K562 (cell line): ENCODE measurements around the gene TTC8. TPM values are rescaled to one million over a fixed set of nuclear protein-coding genes. Genes with fewer than 3 reads are reported as not detected.

Source experiments
- ATF3 ChIP-seq, 2 experiments: fragments of 450-650 bp in 1 of 2; sonication (generic) in 1 of 2; formaldehyde crosslinking in 1 of 2; IDR thresholded peaks in 1 of 2; conservative IDR thresholded peaks in 1 of 2; 2 replicates each; pipeline versions ENCODE4 v1.6.1 to v1.8.1; 2016 to 2023; ENCODE audit warnings: mild to moderate bottlenecking in 2 of 2, moderate library complexity in 2 of 2, inconsistent platforms in 1 of 2, missing genetic modification reagents in 1 of 2
- ATF6 ChIP-seq: sonication (generic); formaldehyde crosslinking; IDR thresholded peaks from 2 replicates; pipeline ENCODE4 v1.4.0; 2020; ENCODE audit warnings: mild to moderate bottlenecking, missing genetic modification reagents
- C11orf30 ChIP-seq: fragments of 450-650 bp; IDR thresholded peaks from 2 replicates; pipeline ENCODE4 v1.6.1; 2016; ENCODE audit warnings: low read depth, mild to moderate bottlenecking
- CAMTA2 ChIP-seq: fragments of 250-450 bp; sonication (Bioruptor Pico); conservative IDR thresholded peaks from 2 replicates; pipeline ENCODE4 v1.5.1; 2022
- DIDO1 ChIP-seq: fragments of 450-650 bp; IDR thresholded peaks from 2 replicates; pipeline ENCODE4 v1.6.1; 2016; ENCODE audit warnings: low read depth, missing biosample characterization, missing genetic modification characterization
- GABPB2 ChIP-seq: fragments of 250-450 bp; sonication (Bioruptor Pico); conservative IDR thresholded peaks from 2 replicates; pipeline ENCODE4 v1.5.1; 2021; ENCODE audit warnings: mild to moderate bottlenecking
- HMBOX1 ChIP-seq: sonication (generic); IDR thresholded peaks from 2 replicates; pipeline ENCODE4 v1.6.1; 2016
- ILK ChIP-seq: fragments of 450-650 bp; IDR thresholded peaks from 2 replicates; pipeline ENCODE4 v1.6.1; 2016; ENCODE audit warnings: missing genetic modification characterization, low read depth, mild to moderate bottlenecking, missing compliant biosample characterization, moderate library complexity, borderline replicate concordance
- KLF1 ChIP-seq: fragments of 450-650 bp; IDR thresholded peaks from 2 replicates; pipeline ENCODE4 v1.6.1; 2016; ENCODE audit warnings: missing genetic modification characterization, missing compliant biosample characterization
- MLX ChIP-seq, 2 experiments: fragments of 450-650 bp in 1 of 2; sonication (generic) in 1 of 2; formaldehyde crosslinking; conservative IDR thresholded peaks; 2 replicates each; pipeline versions ENCODE4 v1.4.0 to v1.8.1; 2020 to 2022; ENCODE audit warnings: mild to moderate bottlenecking in 1 of 2, missing genetic modification reagents in 1 of 2
- MXI1 ChIP-seq: IDR thresholded peaks from 2 replicates; pipeline ENCODE4 v1.6.1; 2011; ENCODE audit warnings: low read depth, mild to moderate bottlenecking, improper control_type of control experiment, low read length
- NFATC3 ChIP-seq: fragments of 450-650 bp; IDR thresholded peaks from 2 replicates; pipeline ENCODE4 v1.6.1; 2017; ENCODE audit warnings: mild to moderate bottlenecking
- NR4A1 ChIP-seq, 2 experiments: fragments of 250-450 bp in 1 of 2; fragments of 450-650 bp in 1 of 2; sonication (Bioruptor Pico) in 1 of 2; IDR thresholded peaks; 2 replicates each; pipeline versions ENCODE4 v1.4.0 to v1.6.1; 2016 to 2020; ENCODE audit warnings: mild to moderate bottlenecking in 2 of 2, missing compliant biosample characterization in 1 of 2, missing genetic modification characterization in 1 of 2, moderate library complexity in 1 of 2
- RB1 ChIP-seq: fragments of 450-650 bp; IDR thresholded peaks from 2 replicates; pipeline ENCODE4 v1.6.1; 2017; ENCODE audit warnings: low read depth, mild to moderate bottlenecking
- SAFB ChIP-seq: fragments of 200-400 bp; formaldehyde crosslinking; IDR thresholded peaks from 2 replicates; pipeline ENCODE4 v1.6.1; 2017; ENCODE audit warnings: low read depth, low read length, borderline replicate concordance
- SFPQ ChIP-seq: fragments of 200-400 bp; formaldehyde crosslinking; IDR thresholded peaks from 2 replicates; pipeline ENCODE4 v1.6.1; 2017; ENCODE audit warnings: mild to moderate bottlenecking, low read depth, low read length, moderate library complexity
- SMARCA4 ChIP-seq: fragments of 450-650 bp; IDR thresholded peaks from 2 replicates; pipeline ENCODE4 v1.6.1; 2016
- ZNF24 ChIP-seq: fragments of 450-650 bp; IDR thresholded peaks from 2 replicates; pipeline ENCODE4 v1.6.1; 2016
- polyA plus RNA-seq, 8 experiments: library from polyadenylated mRNA; depleted of rRNA in 4 of 8; stranded (reverse) in 5 of 8; unstranded in 3 of 8; fragments of >200 nt; fragmentation: Nextera tagmentation in 2 of 8; fragmentation: Illumina TruSeq in 1 of 8; extraction: Ambion mirVana in 2 of 8; extraction: Trizol in 1 of 8; gene quantifications; 2 replicates each; pipeline versions ENCODE4 v1.2.1 to v1.2.3, GENCODE V29; 2011 to 2014; ENCODE audit warnings: inconsistent platforms in 1 of 8, missing spikeins in 1 of 8
- total RNA-seq, 7 experiments: library from RNA; depleted of rRNA in 6 of 7; stranded (reverse); fragments of >200 nt in 6 of 7; fragmentation: Illumina TruSeq in 2 of 7; extraction: Trizol in 2 of 7; gene quantifications; 2 replicates each; pipeline versions ENCODE4 v1.2.1 to v1.2.3, GENCODE V29; 2011 to 2021; ENCODE audit warnings: low replicate concordance in 1 of 7

The TTC8 gene
- total and polyA plus RNA-seq, 9 of the 15 experiments (the other 6 are each of a cell fraction or from before 2014, with no cell fraction given) = 7.3 to 22.7 (median 9.6) TPM

GRCh38 chr14:88792473-88793258, 31.8 kb upstream of the TTC8 start, which contains the start of gene EML5 (continued):
- TF ChIP-seq GABPB2 (CRISPR knock-in tag) (no peak), CAMTA2 (CRISPR knock-in tag) (no peak), SAFB (no peak), SMARCA4 (no peak), NR4A1 (CRISPR knock-in tag; IDR thresholded peaks at IDR 0.05) (no peak), NR4A1 (tag; IDR thresholded peaks at IDR 0.05) (no peak), DIDO1 (tag) (no peak), ATF6 (CRISPR knock-in tag) (no peak), ILK (tag) (no peak), KLF1 (tag) (no peak), RB1 (peak; percentile 75), MLX (CRISPR knock-in tag; conservative IDR thresholded peaks at IDR 0.05) (no peak), HMBOX1 (no peak), MXI1 (no peak), NFATC3 (peak; percentile 87; the same call in 1 of the 2 replicates), C11orf30 (no peak), ZNF24 (no peak), ATF3 (IDR thresholded peaks at IDR 0.05) (no peak), ATF3 (CRISPR knock-in tag; conservative IDR thresholded peaks at IDR 0.05) (no peak), SFPQ (no peak)
